ENCODE results near the gene FLOT2.

DNA sequence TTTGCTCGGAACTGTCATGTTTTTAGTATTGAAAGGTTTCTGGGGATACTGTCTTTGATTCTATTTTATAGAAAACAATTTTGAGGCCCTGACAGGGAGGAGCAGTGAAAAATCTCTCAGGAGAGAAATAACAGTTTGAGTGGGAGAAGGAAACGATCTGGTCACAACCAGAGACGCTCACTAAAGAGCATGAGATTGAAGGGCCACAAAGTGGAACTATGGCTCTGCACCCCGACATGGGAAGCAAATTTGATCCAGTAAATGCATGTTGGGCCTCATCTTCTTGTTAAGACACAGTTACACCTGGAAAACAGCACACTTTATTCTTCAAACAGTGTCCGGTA lies 42.2 kb downstream of the FLOT2 start:
- TF ChIP-seq SP1 (IDR thresholded peaks at IDR 0.05) (no peak), SUZ12 (IDR thresholded peaks at IDR 0.05) (no peak), FOXM1 (IDR thresholded peaks at IDR 0.05; ENCODE audit: borderline replicate concordance) (no peak)
- TF ChIP-seq, protein P1, sequence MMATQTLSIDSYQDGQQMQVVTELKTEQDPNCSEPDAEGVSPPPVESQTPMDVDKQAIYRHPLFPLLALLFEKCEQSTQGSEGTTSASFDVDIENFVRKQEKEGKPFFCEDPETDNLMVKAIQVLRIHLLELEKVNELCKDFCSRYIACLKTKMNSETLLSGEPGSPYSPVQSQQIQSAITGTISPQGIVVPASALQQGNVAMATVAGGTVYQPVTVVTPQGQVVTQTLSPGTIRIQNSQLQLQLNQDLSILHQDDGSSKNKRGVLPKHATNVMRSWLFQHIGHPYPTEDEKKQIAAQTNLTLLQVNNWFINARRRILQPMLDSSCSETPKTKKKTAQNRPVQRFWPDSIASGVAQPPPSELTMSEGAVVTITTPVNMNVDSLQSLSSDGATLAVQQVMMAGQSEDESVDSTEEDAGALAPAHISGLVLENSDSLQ (IDR thresholded peaks at IDR 0.05), result no peak

All from HEK293T (cell line).